Femur (tissue), 1 donor: ENCODE measurements around the gene ARHGEF38.
"Not testable (repeated sequence)": the region's sequence is repeated elsewhere in the genome, so short reads cannot be mapped to it uniquely, and the experiment has no call there.

Experiments
- DNase-seq: peaks from one replicate; pipeline ENCODE4 v3.0.0-alpha.2; 2017

Gene ARHGEF38

DNA sequence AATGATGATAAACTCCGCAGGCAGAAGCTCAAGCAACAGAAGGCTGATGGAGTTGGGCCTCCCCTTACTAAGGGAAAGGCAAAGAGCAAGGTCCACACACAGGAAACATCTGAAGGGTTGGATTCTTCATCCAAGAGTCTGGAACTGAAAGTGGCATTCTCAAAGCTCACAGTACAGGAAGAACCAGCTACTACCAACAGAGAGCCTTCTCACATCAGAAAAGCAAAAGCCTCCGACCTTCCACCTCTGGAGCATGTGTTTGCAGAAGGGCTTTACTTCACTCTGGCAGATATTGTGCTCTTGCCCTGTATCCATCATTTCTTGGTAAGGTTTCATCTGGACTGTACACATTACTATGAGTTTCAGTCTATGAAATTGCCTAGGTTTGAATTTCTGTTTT is 166.8 kb downstream of the ARHGEF38 start:
- DNase-seq = no peak

GRCh38 chr4:105725623-105726022 is 173.2 kb downstream of the ARHGEF38 start:
- DNase-seq = no peak

DNA sequence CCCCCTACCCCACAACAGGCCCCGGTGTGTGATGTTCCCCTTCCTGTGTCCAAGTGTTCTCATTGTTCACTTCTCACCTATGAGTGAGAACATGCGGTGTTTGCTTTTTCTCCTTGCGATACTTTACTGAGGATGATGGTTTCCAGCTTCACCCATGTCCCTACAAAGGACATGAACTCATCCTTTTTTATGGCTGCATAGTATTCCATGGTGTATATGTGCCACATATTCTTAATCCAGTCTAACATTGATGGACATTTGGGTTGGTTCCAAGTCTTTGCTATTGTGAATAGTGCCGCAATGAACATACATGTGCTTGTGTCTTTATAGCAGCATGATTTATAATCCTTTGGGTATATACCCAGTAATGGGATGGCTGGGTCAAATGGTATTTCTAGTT is 177.5 kb downstream of the ARHGEF38 start:
- DNase-seq = not testable (repeated sequence)
